ENCODE measurements around the gene TUBA4B.

Gene TUBA4B

GRCh38 chr2:219279151-219279915 lies 26.3 kb downstream of the TUBA4B start, which contains the start of gene DNAJB2:
DNAJB2 (plus strand) TSS chr2:219279366; CDS start chr2:219279834, 468 bp downstream.
- no CpG with 5 or more reads among the region's 65 CpGs for WGBS (ENCODE audit: insufficient coverage, insufficient read length)
- Histone ChIP-seq H3K9me3 (ENCODE audit: control insufficient read depth, insufficient read depth, low read length) (no peaks in the 10 kb centered on the region), H3K27me3 (ENCODE audit: control insufficient read depth, insufficient read depth, low read length) (no peaks in the 10 kb centered on the region), H3K4me3 (ENCODE audit: low read length) (peak within 1 kb of the TSS; percentile 38; the same call in 1 of the 2 replicates), H3K4me1 (ENCODE audit: control insufficient read depth, insufficient read depth, low read length) (peaks cover 7% of the 10 kb centered on the region; the same call in 1 of the 2 replicates), H3K27ac (ENCODE audit: low read length) (no peak within 1 kb of the TSS), H3K36me3 (ENCODE audit: control insufficient read depth, insufficient read depth, low read length) (0 out of 2 replicates have a peak, but pooled peaks cover 1% of the 10 kb centered on the region)
- peak; percentile 88 for DNase-seq (ENCODE audit: low read depth, low spot score)

- H3K4me1 ChIP-seq (ENCODE audit: control insufficient read depth, insufficient read depth, low read length) = peaks cover 7% of the 10 kb centered on the region; the same call in 1 of the 2 replicates
- peaks cover 4% of the 10 kb centered on the region; the same call in 1 of the 2 replicates for H3K36me3 ChIP-seq (ENCODE audit: control insufficient read depth, insufficient read depth, low read length)
- H3K4me3 ChIP-seq (ENCODE audit: low read length) = peak overlapping the region; percentile 30; the same call in 1 of the 2 replicates
- DNase-seq (ENCODE audit: low read depth, low spot score) = no peak
- no CpG with 5 or more reads among the region's 12 CpGs for WGBS (ENCODE audit: insufficient coverage, insufficient read length)
- H3K27ac ChIP-seq (ENCODE audit: low read length) = no peak overlapping the region
- H3K27me3 ChIP-seq (ENCODE audit: control insufficient read depth, insufficient read depth, low read length) = no peaks in the 10 kb centered on the region
- H3K9me3 ChIP-seq (ENCODE audit: control insufficient read depth, insufficient read depth, low read length) = no peaks in the 10 kb centered on the region
Observed at GRCh38 chr2:219279916-219280516, 27.0 kb downstream of the TUBA4B start.

- Histone ChIP-seq H3K4me1 (ENCODE audit: control insufficient read depth, insufficient read depth, low read length) (peaks cover 8% of the 10 kb centered on the region), H3K9me3 (ENCODE audit: control insufficient read depth, insufficient read depth, low read length) (no peaks in the 10 kb centered on the region), H3K36me3 (ENCODE audit: control insufficient read depth, insufficient read depth, low read length) (peaks cover 4% of the 10 kb centered on the region; the same call in 1 of the 2 replicates), H3K27ac (ENCODE audit: low read length) (no peak overlapping the region), H3K4me3 (ENCODE audit: low read length) (no peak overlapping the region), H3K27me3 (ENCODE audit: control insufficient read depth, insufficient read depth, low read length) (no peaks in the 10 kb centered on the region)
- no peak for DNase-seq (ENCODE audit: low read depth, low spot score)
- no CpG with 5 or more reads among the region's 4 CpGs for WGBS (ENCODE audit: insufficient coverage, insufficient read length)
Observed at GRCh38 chr2:219280651-219281050, 27.6 kb downstream of the TUBA4B start.

DNA sequence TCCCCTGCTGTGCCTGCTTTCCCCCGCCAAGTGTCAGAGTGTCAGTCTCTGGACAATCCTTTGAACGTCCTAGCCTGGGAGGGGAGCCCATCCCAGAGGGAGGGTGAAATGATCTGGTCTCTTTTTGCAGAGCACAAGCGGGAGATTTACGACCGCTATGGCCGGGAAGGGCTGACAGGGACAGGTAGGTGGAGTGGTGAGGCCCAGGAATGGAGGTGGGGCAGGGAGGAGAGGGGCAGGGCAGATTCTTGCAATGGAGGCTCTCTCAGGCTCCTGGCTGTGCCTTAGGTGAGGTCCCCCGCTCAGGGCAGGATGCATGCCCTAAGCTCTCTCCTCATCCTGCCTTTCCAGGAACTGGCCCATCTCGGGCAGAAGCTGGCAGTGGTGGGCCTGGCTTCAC lies 28.5 kb downstream of the TUBA4B start:
- DNase-seq (ENCODE audit: low read depth, low spot score) = no peak
- H3K27me3 ChIP-seq (ENCODE audit: control insufficient read depth, insufficient read depth, low read length) = no peaks in the 10 kb centered on the region
- peaks cover 11% of the 10 kb centered on the region for H3K4me1 ChIP-seq (ENCODE audit: control insufficient read depth, insufficient read depth, low read length)
- no CpG with 5 or more reads among the region's 8 CpGs for WGBS (ENCODE audit: insufficient coverage, insufficient read length)
- no peaks in the 10 kb centered on the region for H3K9me3 ChIP-seq (ENCODE audit: control insufficient read depth, insufficient read depth, low read length)
- H3K36me3 ChIP-seq (ENCODE audit: control insufficient read depth, insufficient read depth, low read length) = peaks cover 4% of the 10 kb centered on the region; the same call in 1 of the 2 replicates
- H3K4me3 ChIP-seq (ENCODE audit: low read length) = no peak overlapping the region
- no peak overlapping the region for H3K27ac ChIP-seq (ENCODE audit: low read length)

DNA sequence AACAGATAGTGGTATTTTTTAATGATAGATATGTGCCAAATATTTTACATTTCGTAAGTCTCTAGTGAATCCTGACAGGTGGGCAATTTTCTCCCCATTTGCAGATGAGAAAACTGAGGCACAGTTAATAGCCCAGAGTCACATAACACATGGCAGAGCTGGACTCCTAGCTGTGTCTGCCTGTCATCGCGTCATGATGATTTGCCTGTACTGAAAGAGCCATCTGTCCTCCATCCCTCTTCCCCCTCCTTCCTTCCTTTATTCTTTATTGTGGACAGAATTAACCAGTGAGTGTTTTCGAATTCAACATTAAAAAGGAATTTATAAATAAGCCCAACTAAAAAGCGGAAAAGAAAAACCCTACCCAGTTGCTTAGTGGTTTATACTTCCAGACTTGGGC lies 29.3 kb downstream of the TUBA4B start:
- Histone ChIP-seq H3K4me1 (ENCODE audit: control insufficient read depth, insufficient read depth, low read length) (peaks cover 14% of the 10 kb centered on the region), H3K36me3 (ENCODE audit: control insufficient read depth, insufficient read depth, low read length) (peaks cover 4% of the 10 kb centered on the region; the same call in 1 of the 2 replicates)
- no CpG with 5 or more reads among the region's 5 CpGs for WGBS (ENCODE audit: insufficient coverage, insufficient read length)

DNA sequence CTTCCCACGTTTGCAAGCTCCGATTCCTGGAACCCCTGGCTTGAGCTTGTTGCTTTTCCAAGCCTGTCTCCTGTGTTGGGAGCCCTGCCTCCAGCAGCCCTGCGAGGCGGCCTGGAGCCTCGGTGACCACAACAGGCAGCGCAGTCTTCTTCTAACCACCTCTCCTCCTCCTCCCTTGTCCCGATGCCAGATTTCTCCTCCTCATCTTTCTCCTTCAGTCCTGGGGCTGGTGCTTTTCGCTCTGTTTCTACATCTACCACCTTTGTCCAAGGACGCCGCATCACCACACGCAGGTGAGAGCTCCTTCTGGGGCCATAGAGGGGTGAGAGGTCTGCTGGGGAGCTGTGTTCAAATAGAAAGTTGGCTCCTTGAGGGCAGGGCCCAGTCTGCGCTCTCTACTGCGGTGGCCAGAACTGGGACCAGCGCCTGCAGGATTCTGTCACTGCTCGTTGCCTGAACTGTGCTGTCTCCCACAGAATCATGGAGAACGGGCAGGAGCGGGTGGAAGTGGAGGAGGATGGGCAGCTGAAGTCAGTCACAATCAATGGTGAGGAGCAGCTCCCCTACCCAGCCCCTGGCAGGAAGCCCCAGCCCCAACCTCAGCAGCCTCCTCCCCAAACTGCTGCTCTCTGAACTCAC lies 30.0 kb downstream of the TUBA4B start:
- Histone ChIP-seq H3K4me3 (ENCODE audit: low read length) (no peak overlapping the region), H3K27me3 (ENCODE audit: control insufficient read depth, insufficient read depth, low read length) (no peaks in the 10 kb centered on the region), H3K9me3 (ENCODE audit: control insufficient read depth, insufficient read depth, low read length) (no peaks in the 10 kb centered on the region), H3K27ac (ENCODE audit: low read length) (no peak overlapping the region), H3K4me1 (ENCODE audit: control insufficient read depth, insufficient read depth, low read length) (peaks cover 11% of the 10 kb centered on the region), H3K36me3 (ENCODE audit: control insufficient read depth, insufficient read depth, low read length) (peaks cover 4% of the 10 kb centered on the region; the same call in 1 of the 2 replicates)
- DNase-seq (ENCODE audit: low read depth, low spot score) = no peak
- WGBS (ENCODE audit: insufficient coverage, insufficient read length) = no CpG with 5 or more reads among the region's 17 CpGs

More for the DNA sequence above, 29.3 kb downstream of the TUBA4B start:
- Histone ChIP-seq H3K27ac (ENCODE audit: low read length) (no peak overlapping the region), H3K9me3 (ENCODE audit: control insufficient read depth, insufficient read depth, low read length) (no peaks in the 10 kb centered on the region), H3K27me3 (ENCODE audit: control insufficient read depth, insufficient read depth, low read length) (no peaks in the 10 kb centered on the region), H3K4me3 (ENCODE audit: low read length) (no peak overlapping the region)
- DNase-seq (ENCODE audit: low read depth, low spot score) = no peak

DNA sequence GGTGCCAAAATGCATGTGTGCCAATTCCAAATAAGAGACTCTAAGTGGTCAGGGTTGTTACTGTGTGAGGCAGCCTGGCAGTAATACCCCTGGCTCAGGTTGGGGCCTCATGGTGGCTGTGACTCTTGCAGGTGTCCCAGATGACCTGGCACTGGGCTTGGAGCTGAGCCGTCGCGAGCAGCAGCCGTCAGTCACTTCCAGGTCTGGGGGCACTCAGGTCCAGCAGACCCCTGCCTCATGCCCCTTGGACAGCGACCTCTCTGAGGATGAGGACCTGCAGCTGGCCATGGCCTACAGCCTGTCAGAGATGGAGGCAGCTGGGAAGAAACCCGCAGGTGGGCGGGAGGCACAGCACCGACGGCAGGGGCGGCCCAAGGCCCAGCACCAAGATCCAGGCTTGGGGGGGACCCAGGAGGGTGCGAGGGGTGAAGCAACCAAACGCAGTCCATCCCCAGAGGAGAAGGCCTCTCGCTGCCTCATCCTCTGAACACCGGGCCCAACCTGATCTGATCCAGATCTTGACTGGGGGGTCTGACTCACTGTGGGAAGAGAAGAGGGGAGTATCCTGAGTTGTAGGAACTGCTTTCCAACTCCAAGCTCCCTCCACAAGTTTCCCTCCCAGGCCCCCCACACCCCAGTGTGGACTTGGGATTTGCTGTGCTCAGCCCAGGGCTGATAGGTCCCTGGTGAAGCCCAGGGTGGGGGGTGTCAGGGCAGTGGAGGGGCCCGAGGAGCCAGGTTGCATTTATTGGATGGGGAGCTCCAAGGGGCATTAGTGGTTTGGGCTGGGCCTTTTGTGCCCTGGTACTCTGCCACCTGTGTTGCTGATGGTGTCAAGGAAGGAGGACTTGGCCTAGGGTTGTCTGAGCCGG lies 31.7 kb downstream of the TUBA4B start:
- H3K4me1 ChIP-seq (ENCODE audit: control insufficient read depth, insufficient read depth, low read length) = peaks cover 7% of the 10 kb centered on the region
- H3K27me3 ChIP-seq (ENCODE audit: control insufficient read depth, insufficient read depth, low read length) = no peaks in the 10 kb centered on the region
- no peaks in the 10 kb centered on the region for H3K9me3 ChIP-seq (ENCODE audit: control insufficient read depth, insufficient read depth, low read length)
- no CpG with 5 or more reads among the region's 16 CpGs for WGBS (ENCODE audit: insufficient coverage, insufficient read length)
- no peak overlapping the region for H3K27ac ChIP-seq (ENCODE audit: low read length)
- peaks cover 4% of the 10 kb centered on the region; the same call in 1 of the 2 replicates for H3K36me3 ChIP-seq (ENCODE audit: control insufficient read depth, insufficient read depth, low read length)
- DNase-seq (ENCODE audit: low read depth, low spot score) = no peak
- no peak overlapping the region for H3K4me3 ChIP-seq (ENCODE audit: low read length)

DNA sequence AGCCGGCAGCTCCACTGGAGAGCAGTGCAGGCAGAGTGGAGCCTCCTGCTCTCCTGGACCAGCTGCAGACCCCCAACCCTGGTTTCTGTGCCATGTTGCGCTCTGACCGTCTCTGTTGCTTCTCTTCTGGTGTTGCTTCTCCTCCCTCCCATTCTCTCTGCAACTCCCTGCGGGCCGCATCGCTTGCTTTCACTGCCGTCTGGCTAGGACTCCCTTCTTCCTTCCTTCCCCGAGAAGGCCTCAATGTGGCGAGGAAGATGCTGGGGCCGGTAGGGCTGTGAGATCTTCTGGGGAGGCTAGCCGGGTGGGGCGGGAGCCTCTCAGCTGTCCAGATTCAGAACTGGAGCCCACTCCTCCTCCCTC lies 32.3 kb downstream of the TUBA4B start:
- no CpG with 5 or more reads among the region's 12 CpGs for WGBS (ENCODE audit: insufficient coverage, insufficient read length)
- H3K27me3 ChIP-seq (ENCODE audit: control insufficient read depth, insufficient read depth, low read length) = no peaks in the 10 kb centered on the region
- no peaks in the 10 kb centered on the region for H3K9me3 ChIP-seq (ENCODE audit: control insufficient read depth, insufficient read depth, low read length)
- peaks cover 4% of the 10 kb centered on the region for H3K36me3 ChIP-seq (ENCODE audit: control insufficient read depth, insufficient read depth, low read length)
- H3K4me3 ChIP-seq (ENCODE audit: low read length) = no peak overlapping the region
- H3K4me1 ChIP-seq (ENCODE audit: control insufficient read depth, insufficient read depth, low read length) = peaks cover 7% of the 10 kb centered on the region; the same call in 1 of the 2 replicates
- no peak for DNase-seq (ENCODE audit: low read depth, low spot score)
- H3K27ac ChIP-seq (ENCODE audit: low read length) = no peak overlapping the region

DNA sequence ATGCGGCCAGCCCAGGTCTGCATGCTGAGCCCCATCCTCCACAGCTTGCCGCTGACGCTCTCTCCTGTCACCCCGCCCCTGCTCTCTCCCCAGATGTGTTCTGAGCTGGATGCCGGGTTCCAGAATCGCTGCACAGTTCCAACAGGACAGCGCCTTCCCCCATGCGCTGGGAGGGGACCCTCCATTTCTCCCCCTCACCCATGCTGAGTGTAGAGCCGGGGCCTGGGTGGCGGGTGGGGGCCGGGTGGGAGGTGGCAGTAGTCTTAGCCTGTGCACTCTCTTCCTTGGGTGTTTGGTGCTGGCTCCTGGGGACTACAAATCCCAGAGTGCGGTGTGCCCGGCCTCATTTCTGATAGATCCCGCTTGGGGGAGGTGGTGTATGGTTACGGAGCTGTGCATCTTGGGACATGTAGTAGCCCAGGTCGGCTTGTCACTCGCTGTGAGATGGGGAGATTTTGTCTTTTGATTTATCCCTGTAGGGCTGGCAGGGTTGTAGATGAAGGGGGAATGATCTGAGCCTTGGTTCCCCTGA lies 32.9 kb downstream of the TUBA4B start:
- Histone ChIP-seq H3K36me3 (ENCODE audit: control insufficient read depth, insufficient read depth, low read length) (peaks cover 4% of the 10 kb centered on the region), H3K27me3 (ENCODE audit: control insufficient read depth, insufficient read depth, low read length) (no peaks in the 10 kb centered on the region), H3K4me3 (ENCODE audit: low read length) (no peak overlapping the region), H3K27ac (ENCODE audit: low read length) (no peak overlapping the region), H3K4me1 (ENCODE audit: control insufficient read depth, insufficient read depth, low read length) (peaks cover 7% of the 10 kb centered on the region; the same call in 1 of the 2 replicates), H3K9me3 (ENCODE audit: control insufficient read depth, insufficient read depth, low read length) (no peaks in the 10 kb centered on the region)
- WGBS (ENCODE audit: insufficient coverage, insufficient read length) = no CpG with 5 or more reads among the region's 17 CpGs
- DNase-seq (ENCODE audit: low read depth, low spot score) = no peak
